Measurements from ENCODE around the gene VPS29. TPM values are rescaled to one million over a fixed set of nuclear protein-coding genes. Genes with fewer than 3 reads are reported as not detected.

VPS29 gene
- total RNA-seq, 1 experiment from 2014 or later = 95.7 TPM

DNA sequence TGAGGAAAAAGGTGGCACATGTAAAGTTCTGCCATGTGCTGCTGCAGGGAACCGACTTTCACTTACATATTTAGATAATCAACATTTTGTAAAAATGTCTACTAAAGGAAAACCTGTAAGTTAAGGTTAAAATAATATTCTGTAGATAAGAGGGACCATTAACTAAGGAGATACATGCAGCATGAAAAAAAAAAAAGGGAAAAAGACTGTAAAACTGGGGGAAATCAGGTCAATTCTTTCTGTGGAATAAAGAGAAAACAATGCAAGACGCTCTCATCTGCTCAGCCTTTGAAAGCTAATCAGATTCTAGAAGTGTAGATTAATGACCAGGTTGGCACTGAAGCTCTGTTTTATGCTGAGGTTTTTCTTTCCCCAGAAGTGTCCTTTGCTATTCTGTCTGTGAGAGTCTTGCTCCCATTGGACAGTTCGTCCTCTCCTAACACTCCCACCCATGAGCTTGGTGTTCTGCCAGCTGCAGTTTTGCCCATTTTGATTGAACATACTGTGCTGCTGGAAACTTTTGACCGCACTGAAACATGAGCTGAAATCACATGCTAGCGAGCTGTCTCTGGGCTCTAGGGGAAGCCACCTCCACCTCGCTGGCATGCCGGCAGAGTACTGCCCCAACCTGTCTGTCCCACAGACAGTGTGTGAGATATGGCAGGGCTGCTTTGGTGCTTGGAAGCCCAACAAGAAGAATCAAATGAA, 41.5 kb upstream of the VPS29 start:
- intact Hi-C loops (cut with micrococcal nuclease) = no loop called here
- H3K4me1 ChIP-seq (ENCODE audit: control insufficient read depth in 1 of 2, insufficient read depth in 2 of 2, low read length in 2 of 2) = peaks cover 0 to 6% of the 10 kb centered on the region in 2 experiments; a peak in 1 of 4 replicates
- H2AFZ ChIP-seq (ENCODE audit: low read depth, low read length, poor library complexity, severe bottlenecking) = no peak overlapping the region
- CTCF ChIA-PET = no interaction called here
- H3K79me2 ChIP-seq (ENCODE audit: insufficient read depth, low read length) = peaks cover 56% of the 10 kb centered on the region
- no peak overlapping the region for H3K4me3 ChIP-seq (replicated peaks in 1 of 2; ENCODE audit: low read depth in 1 of 2, low read length in 2 of 2)
- BruUV-seq (replicated peaks) = no TSS peak
- TF ChIP-seq, protein P1, sequence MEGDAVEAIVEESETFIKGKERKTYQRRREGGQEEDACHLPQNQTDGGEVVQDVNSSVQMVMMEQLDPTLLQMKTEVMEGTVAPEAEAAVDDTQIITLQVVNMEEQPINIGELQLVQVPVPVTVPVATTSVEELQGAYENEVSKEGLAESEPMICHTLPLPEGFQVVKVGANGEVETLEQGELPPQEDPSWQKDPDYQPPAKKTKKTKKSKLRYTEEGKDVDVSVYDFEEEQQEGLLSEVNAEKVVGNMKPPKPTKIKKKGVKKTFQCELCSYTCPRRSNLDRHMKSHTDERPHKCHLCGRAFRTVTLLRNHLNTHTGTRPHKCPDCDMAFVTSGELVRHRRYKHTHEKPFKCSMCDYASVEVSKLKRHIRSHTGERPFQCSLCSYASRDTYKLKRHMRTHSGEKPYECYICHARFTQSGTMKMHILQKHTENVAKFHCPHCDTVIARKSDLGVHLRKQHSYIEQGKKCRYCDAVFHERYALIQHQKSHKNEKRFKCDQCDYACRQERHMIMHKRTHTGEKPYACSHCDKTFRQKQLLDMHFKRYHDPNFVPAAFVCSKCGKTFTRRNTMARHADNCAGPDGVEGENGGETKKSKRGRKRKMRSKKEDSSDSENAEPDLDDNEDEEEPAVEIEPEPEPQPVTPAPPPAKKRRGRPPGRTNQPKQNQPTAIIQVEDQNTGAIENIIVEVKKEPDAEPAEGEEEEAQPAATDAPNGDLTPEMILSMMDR (IDR thresholded peaks at IDR 0.05 in 2 of 3, conservative IDR thresholded peaks at IDR 0.05 in 1 of 3; ENCODE audit: borderline replicate concordance in 1 of 3, insufficient read depth in 1 of 3, low read depth in 2 of 3, low read length in 2 of 3) = no peak
- TF ChIP-seq POLR2A (IDR thresholded peaks at IDR 0.05; ENCODE audit: borderline replicate concordance, extremely low read depth, insufficient read depth, insufficient read length) (no peak), JUND (IDR thresholded peaks at IDR 0.05) (no peak), CBX3 (IDR thresholded peaks at IDR 0.05; ENCODE audit: low read depth) (no peak), EZH2 (IDR thresholded peaks at IDR 0.05) (no peak), FOSL1 (IDR thresholded peaks at IDR 0.05; ENCODE audit: low read depth) (no peak), CEBPB (IDR thresholded peaks at IDR 0.05; ENCODE audit: low read depth) (no peak), POLR2AphosphoS5 (IDR thresholded peaks at IDR 0.05; ENCODE audit: low read depth, low read length) (no peak), EZH2phosphoT487 (IDR thresholded peaks at IDR 0.05; ENCODE audit: borderline replicate concordance) (no peak), EGR1 (IDR thresholded peaks at IDR 0.05; ENCODE audit: low read depth) (no peak), ZFX (IDR thresholded peaks at IDR 0.05) (no peak), SRF (IDR thresholded peaks at IDR 0.05; ENCODE audit: low read depth) (no peak), YY1 (IDR thresholded peaks at IDR 0.05; ENCODE audit: extremely low read depth, insufficient replicate concordance, low read depth, low read length) (no peak), ZNF274 (IDR thresholded peaks at IDR 0.05; ENCODE audit: low read depth, low read length) (no peak), RAD21 (IDR thresholded peaks at IDR 0.05; ENCODE audit: low read depth) (no peak), ELF1 (IDR thresholded peaks at IDR 0.05; ENCODE audit: borderline replicate concordance, low read depth) (no peak)
- TF ChIP-seq, protein P2, sequence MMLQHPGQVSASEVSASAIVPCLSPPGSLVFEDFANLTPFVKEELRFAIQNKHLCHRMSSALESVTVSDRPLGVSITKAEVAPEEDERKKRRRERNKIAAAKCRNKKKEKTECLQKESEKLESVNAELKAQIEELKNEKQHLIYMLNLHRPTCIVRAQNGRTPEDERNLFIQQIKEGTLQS (IDR thresholded peaks at IDR 0.05) = no peak
- TF ChIP-seq, protein P3, sequence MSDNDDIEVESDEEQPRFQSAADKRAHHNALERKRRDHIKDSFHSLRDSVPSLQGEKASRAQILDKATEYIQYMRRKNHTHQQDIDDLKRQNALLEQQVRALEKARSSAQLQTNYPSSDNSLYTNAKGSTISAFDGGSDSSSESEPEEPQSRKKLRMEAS (IDR thresholded peaks at IDR 0.05) = no peak
- TF ChIP-seq, protein P4, sequence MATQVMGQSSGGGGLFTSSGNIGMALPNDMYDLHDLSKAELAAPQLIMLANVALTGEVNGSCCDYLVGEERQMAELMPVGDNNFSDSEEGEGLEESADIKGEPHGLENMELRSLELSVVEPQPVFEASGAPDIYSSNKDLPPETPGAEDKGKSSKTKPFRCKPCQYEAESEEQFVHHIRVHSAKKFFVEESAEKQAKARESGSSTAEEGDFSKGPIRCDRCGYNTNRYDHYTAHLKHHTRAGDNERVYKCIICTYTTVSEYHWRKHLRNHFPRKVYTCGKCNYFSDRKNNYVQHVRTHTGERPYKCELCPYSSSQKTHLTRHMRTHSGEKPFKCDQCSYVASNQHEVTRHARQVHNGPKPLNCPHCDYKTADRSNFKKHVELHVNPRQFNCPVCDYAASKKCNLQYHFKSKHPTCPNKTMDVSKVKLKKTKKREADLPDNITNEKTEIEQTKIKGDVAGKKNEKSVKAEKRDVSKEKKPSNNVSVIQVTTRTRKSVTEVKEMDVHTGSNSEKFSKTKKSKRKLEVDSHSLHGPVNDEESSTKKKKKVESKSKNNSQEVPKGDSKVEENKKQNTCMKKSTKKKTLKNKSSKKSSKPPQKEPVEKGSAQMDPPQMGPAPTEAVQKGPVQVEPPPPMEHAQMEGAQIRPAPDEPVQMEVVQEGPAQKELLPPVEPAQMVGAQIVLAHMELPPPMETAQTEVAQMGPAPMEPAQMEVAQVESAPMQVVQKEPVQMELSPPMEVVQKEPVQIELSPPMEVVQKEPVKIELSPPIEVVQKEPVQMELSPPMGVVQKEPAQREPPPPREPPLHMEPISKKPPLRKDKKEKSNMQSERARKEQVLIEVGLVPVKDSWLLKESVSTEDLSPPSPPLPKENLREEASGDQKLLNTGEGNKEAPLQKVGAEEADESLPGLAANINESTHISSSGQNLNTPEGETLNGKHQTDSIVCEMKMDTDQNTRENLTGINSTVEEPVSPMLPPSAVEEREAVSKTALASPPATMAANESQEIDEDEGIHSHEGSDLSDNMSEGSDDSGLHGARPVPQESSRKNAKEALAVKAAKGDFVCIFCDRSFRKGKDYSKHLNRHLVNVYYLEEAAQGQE (IDR thresholded peaks at IDR 0.05; ENCODE audit: low read depth) = no peak
- TF ChIP-seq, protein P5, sequence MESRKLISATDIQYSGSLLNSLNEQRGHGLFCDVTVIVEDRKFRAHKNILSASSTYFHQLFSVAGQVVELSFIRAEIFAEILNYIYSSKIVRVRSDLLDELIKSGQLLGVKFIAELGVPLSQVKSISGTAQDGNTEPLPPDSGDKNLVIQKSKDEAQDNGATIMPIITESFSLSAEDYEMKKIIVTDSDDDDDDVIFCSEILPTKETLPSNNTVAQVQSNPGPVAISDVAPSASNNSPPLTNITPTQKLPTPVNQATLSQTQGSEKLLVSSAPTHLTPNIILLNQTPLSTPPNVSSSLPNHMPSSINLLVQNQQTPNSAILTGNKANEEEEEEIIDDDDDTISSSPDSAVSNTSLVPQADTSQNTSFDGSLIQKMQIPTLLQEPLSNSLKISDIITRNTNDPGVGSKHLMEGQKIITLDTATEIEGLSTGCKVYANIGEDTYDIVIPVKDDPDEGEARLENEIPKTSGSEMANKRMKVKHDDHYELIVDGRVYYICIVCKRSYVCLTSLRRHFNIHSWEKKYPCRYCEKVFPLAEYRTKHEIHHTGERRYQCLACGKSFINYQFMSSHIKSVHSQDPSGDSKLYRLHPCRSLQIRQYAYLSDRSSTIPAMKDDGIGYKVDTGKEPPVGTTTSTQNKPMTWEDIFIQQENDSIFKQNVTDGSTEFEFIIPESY (IDR thresholded peaks at IDR 0.05; ENCODE audit: extremely low read depth, insufficient replicate concordance, low read length) = no peak
- no peak overlapping the region for H3K9ac ChIP-seq (ENCODE audit: low read length)
- DNase-seq (ENCODE audit: low read depth, low spot score) = no peak
- H3K36me3 ChIP-seq (ENCODE audit: control insufficient read depth in 1 of 2, insufficient read depth in 2 of 2, low read length in 2 of 2) = peaks cover 3 to 9% of the 10 kb centered on the region in 2 experiments; a peak in 2 of 4 replicates
- no peaks in the 10 kb centered on the region for H3K9me2 ChIP-seq (ENCODE audit: insufficient read depth)
- RAD21 ChIA-PET (ENCODE audit: low non-redundant PET in 1 of 2, low total read pairs in 2 of 2, uncharacterized antibody in 2 of 2, unreplicated experiment in 2 of 2) = no interaction called here
- no peaks in the 10 kb centered on the region for H3K27me3 ChIP-seq (ENCODE audit: insufficient read depth, low read length)
- H3K9me3 ChIP-seq (ENCODE audit: control insufficient read depth in 1 of 2, insufficient read depth in 1 of 2, low read depth in 1 of 2, low read length in 2 of 2) = no peaks in the 10 kb centered on the region
- no peak for ATAC-seq
- H3K4me2 ChIP-seq (ENCODE audit: low read length) = no peak overlapping the region
- no peak overlapping the region for H3K27ac ChIP-seq (ENCODE audit: low read depth, low read length)
- no peaks in the 10 kb centered on the region for H4K20me1 ChIP-seq (ENCODE audit: insufficient read depth)
- POLR2A ChIA-PET = interaction anchor here (0.5 kb wide), 1 partner anchor 63 kb away, joined by 5 read pairs; no protein-coding TSS in a partner anchor

Data from HCT116 (cell line).